GM13976 (cell line): ENCODE measurements around the gene MARCHF2.
"Not testable (repeated sequence)": the region's sequence is repeated elsewhere in the genome, so short reads cannot be mapped to it uniquely, and the experiment has no call there.

ENCODE experiments used
- DNase-seq: peaks from one replicate; pipeline ENCODE4 v3.0.0; 2012; ENCODE audit warnings: low spot score
- CTCF ChIP-seq: IDR thresholded peaks from 2 replicates; pipeline ENCODE4 v1.5.1; 2012; ENCODE audit warnings: borderline replicate concordance, mild to moderate bottlenecking; ENCODE audit not compliant: insufficient read depth; ENCODE audit errors: extremely low read depth, missing control alignments, control extremely low read depth
- in situ Hi-C: fragments of 300-500 bp; cut with MboI; formaldehyde crosslinking; loops from one replicate; pipeline ENCODE4 v1.12.0; 2022; ENCODE audit warnings: low sequenced_read_pairs, mixed read lengths, inconsistent platforms; ENCODE audit not compliant: unreplicated experiment

MARCHF2 gene

GRCh38 chr19:8404391-8405151 is 8.5 kb upstream of the MARCHF2 start:
- no peak for TF ChIP-seq CTCF
- no peak for DNase-seq
- in situ Hi-C loops, result no loop called here

- in situ Hi-C loops, DNase-seq: not testable (repeated sequence)
Measured at GRCh38 chr19:8410718-8411117, 2.4 kb upstream of the MARCHF2 start.

GRCh38 chr19:8413629-8413995 is 507 bp downstream of the MARCHF2 start:
- in situ Hi-C loops, result no loop called here
- DNase-seq, result no peak

GRCh38 chr19:8416796-8417195 is 3.7 kb downstream of the MARCHF2 start:
- no peak for DNase-seq
- in situ Hi-C loops, result no loop called here
- no peak for TF ChIP-seq CTCF

More at GRCh38 chr19:8413629-8413995, 507 bp downstream of the MARCHF2 start:
- TF ChIP-seq CTCF, result no peak

GRCh38 chr19:8421484-8422461 is 8.7 kb downstream of the MARCHF2 start:
- TF ChIP-seq CTCF, result no peak
- in situ Hi-C loops, result no loop called here
- peak; percentile 11 for DNase-seq

- TF ChIP-seq CTCF, result no peak
- DNase-seq, result peak; percentile 12
Measured at GRCh38 chr19:8423817-8424223, 10.7 kb downstream of the MARCHF2 start.

GRCh38 chr19:8425331-8425730 is 12.2 kb downstream of the MARCHF2 start:
- in situ Hi-C loops, DNase-seq: not testable (repeated sequence)

More at GRCh38 chr19:8423817-8424223, 10.7 kb downstream of the MARCHF2 start:
- in situ Hi-C loops, result no loop called here
